GM23338 (cell line): ENCODE data around the gene IQCM.

Source experiments
- CREB1 ChIP-seq: fragments of 250-450 bp; sonication (Bioruptor Pico); IDR thresholded peaks from 2 replicates; pipeline ENCODE4 v1.5.0; 2020; ENCODE audit warnings: low read depth, mild to moderate bottlenecking, moderate library complexity
- CTCF ChIP-seq, 2 experiments: fragments of 200-600 bp in 1 of 2; sonication (generic) in 1 of 2; conservative IDR thresholded peaks; 2 replicates each; pipeline versions ENCODE4 v1.5.1 to v1.6.1; 2016 to 2017; ENCODE audit warnings: antibody characterized with exemption in 2 of 2, low read depth in 2 of 2, mild to moderate bottlenecking in 2 of 2, moderate library complexity in 1 of 2
- ETS1 ChIP-seq: IDR thresholded peaks from 2 replicates; pipeline ENCODE4 v1.6.1; 2016; ENCODE audit warnings: antibody characterized with exemption
- EZH2 ChIP-seq: fragments of 200-600 bp; sonication (generic); IDR thresholded peaks from one replicate; pipeline ENCODE4 v1.8.0; 2017; ENCODE audit warnings: antibody characterized with exemption, mild to moderate bottlenecking, low read depth; ENCODE audit not compliant: unreplicated experiment
- EZH2phosphoT487 ChIP-seq: fragments of 200-600 bp; sonication (generic); IDR thresholded peaks from one replicate; pipeline ENCODE4 v1.8.1; 2018; ENCODE audit warnings: antibody characterized with exemption; ENCODE audit not compliant: unreplicated experiment
- POLR2AphosphoS5 ChIP-seq: IDR thresholded peaks from 2 replicates; pipeline ENCODE4 v1.6.1; 2016; ENCODE audit warnings: antibody characterized with exemption, low read depth
- REST ChIP-seq: IDR thresholded peaks from one replicate; pipeline ENCODE4 v1.6.1; 2018; ENCODE audit warnings: antibody characterized with exemption; ENCODE audit not compliant: unreplicated experiment

- TF ChIP-seq CTCF (conservative IDR thresholded peaks at IDR 0.05; ENCODE audit: low read depth in 2 of 2) (no peak), EZH2phosphoT487 (no peak), EZH2 (no peak), POLR2AphosphoS5 (no peak), REST (no peak), ETS1 (no peak), CREB1 (CRISPR knock-in tag) (no peak)
Measured at GRCh38 chr4:149328161-149328560, 487.5 kb downstream of the IQCM start.
